ENCODE data around the gene INPP5D.

DNA sequence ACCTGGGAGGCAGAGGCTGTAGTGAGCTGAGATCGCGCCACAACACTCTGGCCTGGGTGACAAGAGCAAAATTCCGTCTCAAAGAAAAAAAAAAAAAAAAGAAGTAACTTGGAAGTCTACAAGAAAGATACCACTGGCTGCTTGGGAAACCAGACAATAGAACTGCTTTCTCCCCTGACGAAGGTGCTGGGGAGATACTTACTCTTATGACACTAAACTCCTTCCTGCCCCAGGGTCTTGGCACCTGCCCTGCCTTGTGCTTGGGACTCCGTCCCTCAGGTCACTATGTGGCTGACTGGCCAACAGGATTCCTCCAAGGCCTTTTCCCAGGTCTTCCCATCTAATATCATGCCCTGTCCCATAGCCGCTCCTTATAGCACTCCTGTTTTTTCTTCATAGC, 30.7 kb downstream of the INPP5D start:
- TF ChIP-seq, protein P1, sequence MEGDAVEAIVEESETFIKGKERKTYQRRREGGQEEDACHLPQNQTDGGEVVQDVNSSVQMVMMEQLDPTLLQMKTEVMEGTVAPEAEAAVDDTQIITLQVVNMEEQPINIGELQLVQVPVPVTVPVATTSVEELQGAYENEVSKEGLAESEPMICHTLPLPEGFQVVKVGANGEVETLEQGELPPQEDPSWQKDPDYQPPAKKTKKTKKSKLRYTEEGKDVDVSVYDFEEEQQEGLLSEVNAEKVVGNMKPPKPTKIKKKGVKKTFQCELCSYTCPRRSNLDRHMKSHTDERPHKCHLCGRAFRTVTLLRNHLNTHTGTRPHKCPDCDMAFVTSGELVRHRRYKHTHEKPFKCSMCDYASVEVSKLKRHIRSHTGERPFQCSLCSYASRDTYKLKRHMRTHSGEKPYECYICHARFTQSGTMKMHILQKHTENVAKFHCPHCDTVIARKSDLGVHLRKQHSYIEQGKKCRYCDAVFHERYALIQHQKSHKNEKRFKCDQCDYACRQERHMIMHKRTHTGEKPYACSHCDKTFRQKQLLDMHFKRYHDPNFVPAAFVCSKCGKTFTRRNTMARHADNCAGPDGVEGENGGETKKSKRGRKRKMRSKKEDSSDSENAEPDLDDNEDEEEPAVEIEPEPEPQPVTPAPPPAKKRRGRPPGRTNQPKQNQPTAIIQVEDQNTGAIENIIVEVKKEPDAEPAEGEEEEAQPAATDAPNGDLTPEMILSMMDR (IDR thresholded peaks at IDR 0.05), result no peak
- TF ChIP-seq POLR2A (IDR thresholded peaks at IDR 0.05) (no peak), POLR2AphosphoS5 (IDR thresholded peaks at IDR 0.05) (no peak)
